Measurements from ENCODE around the gene PI4KB. TPM values are rescaled to one million over a fixed set of nuclear protein-coding genes. Genes with fewer than 3 reads are reported as not detected.

Gene PI4KB
- total and polyA plus RNA-seq, 9 of the 15 experiments (the other 6 are each of a cell fraction or from before 2014, with no cell fraction given), result 3.1 to 65.4 (median 45.1) TPM

DNA sequence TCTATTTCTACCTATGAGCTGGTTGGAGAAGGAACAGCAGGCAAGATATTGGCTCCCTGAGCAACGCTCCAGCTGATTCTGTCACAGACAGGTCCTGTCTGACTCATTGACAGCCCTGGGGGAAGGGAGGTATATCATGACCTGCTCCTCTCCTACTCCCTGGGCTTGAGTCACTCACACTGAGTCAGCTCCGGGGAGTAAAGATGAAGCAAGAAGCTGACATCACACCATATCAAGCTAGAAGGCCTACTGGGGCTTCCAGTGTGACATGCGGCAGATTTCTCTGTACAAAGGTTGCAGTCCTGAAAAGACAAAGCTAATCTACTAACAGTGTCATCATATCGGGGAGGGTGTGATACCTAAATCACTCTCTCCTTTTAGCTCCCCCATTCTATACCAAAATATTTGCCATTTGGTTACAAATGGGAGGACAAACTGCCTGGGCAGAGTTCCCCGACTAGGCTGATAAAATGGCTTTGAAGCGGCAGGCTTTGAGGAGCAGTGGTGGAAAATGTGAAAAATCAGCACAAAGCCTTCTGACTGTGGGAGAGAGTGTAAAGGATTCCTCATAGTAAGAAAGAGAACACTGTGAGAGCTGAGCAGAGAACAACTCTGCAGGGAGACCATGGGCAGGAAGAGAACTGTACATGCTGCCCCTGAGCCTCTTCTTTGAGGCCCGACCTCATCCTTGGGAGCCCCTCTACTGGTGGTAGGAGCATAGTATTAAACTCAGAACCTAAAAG is 15.5 kb downstream of the PI4KB start (continued):
- TF ChIP-seq ZNF639 (CRISPR knock-in tag; conservative IDR thresholded peaks at IDR 0.05 in 1 of 2, IDR thresholded peaks at IDR 0.05 in 1 of 2) (peak in 1 of 2 experiments; percentile 82; a peak in 2 of 4 replicates), NFYB (IDR thresholded peaks at IDR 0.05; ENCODE audit: extremely low read depth, insufficient read length) (no peak), NONO (IDR thresholded peaks at IDR 0.05; ENCODE audit: low read depth in 2 of 2, low read length in 1 of 2) (peak in 1 of 2 experiments; percentile 29; a peak in 1 of 4 replicates), MTA1 (IDR thresholded peaks at IDR 0.05; ENCODE audit: borderline replicate concordance) (peak; percentile 39; the same call in 1 of the 2 replicates), ZNF584 (CRISPR knock-in tag; IDR thresholded peaks at IDR 0.05; ENCODE audit: low read depth) (peak; percentile 97), WHSC1 (IDR thresholded peaks at IDR 0.05; ENCODE audit: low read length) (no peak), STAT5B (CRISPR knock-in tag; IDR thresholded peaks at IDR 0.05) (no peak), GATAD2A (IDR thresholded peaks at IDR 0.05) (no peak; the same call in 1 of the 2 replicates), DNMT1 (IDR thresholded peaks at IDR 0.05) (no peak), EP300 (IDR thresholded peaks at IDR 0.05; ENCODE audit: low read length) (peak; percentile 93), MEF2A (IDR thresholded peaks at IDR 0.05; ENCODE audit: control insufficient read depth, low read depth, low read length) (no peak)
- TF ChIP-seq, protein P1, sequence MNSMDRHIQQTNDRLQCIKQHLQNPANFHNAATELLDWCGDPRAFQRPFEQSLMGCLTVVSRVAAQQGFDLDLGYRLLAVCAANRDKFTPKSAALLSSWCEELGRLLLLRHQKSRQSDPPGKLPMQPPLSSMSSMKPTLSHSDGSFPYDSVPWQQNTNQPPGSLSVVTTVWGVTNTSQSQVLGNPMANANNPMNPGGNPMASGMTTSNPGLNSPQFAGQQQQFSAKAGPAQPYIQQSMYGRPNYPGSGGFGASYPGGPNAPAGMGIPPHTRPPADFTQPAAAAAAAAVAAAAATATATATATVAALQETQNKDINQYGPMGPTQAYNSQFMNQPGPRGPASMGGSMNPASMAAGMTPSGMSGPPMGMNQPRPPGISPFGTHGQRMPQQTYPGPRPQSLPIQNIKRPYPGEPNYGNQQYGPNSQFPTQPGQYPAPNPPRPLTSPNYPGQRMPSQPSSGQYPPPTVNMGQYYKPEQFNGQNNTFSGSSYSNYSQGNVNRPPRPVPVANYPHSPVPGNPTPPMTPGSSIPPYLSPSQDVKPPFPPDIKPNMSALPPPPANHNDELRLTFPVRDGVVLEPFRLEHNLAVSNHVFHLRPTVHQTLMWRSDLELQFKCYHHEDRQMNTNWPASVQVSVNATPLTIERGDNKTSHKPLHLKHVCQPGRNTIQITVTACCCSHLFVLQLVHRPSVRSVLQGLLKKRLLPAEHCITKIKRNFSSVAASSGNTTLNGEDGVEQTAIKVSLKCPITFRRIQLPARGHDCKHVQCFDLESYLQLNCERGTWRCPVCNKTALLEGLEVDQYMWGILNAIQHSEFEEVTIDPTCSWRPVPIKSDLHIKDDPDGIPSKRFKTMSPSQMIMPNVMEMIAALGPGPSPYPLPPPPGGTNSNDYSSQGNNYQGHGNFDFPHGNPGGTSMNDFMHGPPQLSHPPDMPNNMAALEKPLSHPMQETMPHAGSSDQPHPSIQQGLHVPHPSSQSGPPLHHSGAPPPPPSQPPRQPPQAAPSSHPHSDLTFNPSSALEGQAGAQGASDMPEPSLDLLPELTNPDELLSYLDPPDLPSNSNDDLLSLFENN (IDR thresholded peaks at IDR 0.05; ENCODE audit: low read depth in 2 of 2, low read length in 2 of 2), result peak in 1 of 2 experiments; percentile 48; a peak in 1 of 4 replicates
- TF ChIP-seq, protein P2, sequence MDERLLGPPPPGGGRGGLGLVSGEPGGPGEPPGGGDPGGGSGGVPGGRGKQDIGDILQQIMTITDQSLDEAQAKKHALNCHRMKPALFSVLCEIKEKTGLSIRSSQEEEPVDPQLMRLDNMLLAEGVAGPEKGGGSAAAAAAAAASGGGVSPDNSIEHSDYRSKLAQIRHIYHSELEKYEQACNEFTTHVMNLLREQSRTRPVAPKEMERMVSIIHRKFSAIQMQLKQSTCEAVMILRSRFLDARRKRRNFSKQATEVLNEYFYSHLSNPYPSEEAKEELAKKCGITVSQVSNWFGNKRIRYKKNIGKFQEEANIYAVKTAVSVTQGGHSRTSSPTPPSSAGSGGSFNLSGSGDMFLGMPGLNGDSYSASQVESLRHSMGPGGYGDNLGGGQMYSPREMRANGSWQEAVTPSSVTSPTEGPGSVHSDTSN (CRISPR knock-in tag; IDR thresholded peaks at IDR 0.05; ENCODE audit: low read depth), result peak; percentile 57
- TF ChIP-seq, protein P2 (tag; conservative IDR thresholded peaks at IDR 0.05; ENCODE audit: low read depth), result peak; percentile 85
- TF ChIP-seq, protein P3, sequence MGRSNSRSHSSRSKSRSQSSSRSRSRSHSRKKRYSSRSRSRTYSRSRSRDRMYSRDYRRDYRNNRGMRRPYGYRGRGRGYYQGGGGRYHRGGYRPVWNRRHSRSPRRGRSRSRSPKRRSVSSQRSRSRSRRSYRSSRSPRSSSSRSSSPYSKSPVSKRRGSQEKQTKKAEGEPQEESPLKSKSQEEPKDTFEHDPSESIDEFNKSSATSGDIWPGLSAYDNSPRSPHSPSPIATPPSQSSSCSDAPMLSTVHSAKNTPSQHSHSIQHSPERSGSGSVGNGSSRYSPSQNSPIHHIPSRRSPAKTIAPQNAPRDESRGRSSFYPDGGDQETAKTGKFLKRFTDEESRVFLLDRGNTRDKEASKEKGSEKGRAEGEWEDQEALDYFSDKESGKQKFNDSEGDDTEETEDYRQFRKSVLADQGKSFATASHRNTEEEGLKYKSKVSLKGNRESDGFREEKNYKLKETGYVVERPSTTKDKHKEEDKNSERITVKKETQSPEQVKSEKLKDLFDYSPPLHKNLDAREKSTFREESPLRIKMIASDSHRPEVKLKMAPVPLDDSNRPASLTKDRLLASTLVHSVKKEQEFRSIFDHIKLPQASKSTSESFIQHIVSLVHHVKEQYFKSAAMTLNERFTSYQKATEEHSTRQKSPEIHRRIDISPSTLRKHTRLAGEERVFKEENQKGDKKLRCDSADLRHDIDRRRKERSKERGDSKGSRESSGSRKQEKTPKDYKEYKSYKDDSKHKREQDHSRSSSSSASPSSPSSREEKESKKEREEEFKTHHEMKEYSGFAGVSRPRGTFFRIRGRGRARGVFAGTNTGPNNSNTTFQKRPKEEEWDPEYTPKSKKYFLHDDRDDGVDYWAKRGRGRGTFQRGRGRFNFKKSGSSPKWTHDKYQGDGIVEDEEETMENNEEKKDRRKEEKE (IDR thresholded peaks at IDR 0.05; ENCODE audit: borderline replicate concordance in 1 of 2, control insufficient read depth in 1 of 2, low read depth in 2 of 2, low read length in 1 of 2), result no peak
